Stimulated activated CD4-positive, alpha-beta T cell treated with anti-CD3 and anti-CD28 coated beads, TNF-alpha, amount 100 ng/mL, for 24 hours (primary cell): ENCODE measurements around the gene PTPRN2.
"Not testable (repeated sequence)": the region's sequence is repeated elsewhere in the genome, so short reads cannot be mapped to it uniquely, and the experiment has no call there.

Experiments
- DNase-seq, 3 experiments: peaks; one replicate each; pipeline ENCODE4 v3.0.0-alpha.2; 2020; ENCODE audit warnings: low read depth in 3 of 3

PTPRN2 gene

DNA sequence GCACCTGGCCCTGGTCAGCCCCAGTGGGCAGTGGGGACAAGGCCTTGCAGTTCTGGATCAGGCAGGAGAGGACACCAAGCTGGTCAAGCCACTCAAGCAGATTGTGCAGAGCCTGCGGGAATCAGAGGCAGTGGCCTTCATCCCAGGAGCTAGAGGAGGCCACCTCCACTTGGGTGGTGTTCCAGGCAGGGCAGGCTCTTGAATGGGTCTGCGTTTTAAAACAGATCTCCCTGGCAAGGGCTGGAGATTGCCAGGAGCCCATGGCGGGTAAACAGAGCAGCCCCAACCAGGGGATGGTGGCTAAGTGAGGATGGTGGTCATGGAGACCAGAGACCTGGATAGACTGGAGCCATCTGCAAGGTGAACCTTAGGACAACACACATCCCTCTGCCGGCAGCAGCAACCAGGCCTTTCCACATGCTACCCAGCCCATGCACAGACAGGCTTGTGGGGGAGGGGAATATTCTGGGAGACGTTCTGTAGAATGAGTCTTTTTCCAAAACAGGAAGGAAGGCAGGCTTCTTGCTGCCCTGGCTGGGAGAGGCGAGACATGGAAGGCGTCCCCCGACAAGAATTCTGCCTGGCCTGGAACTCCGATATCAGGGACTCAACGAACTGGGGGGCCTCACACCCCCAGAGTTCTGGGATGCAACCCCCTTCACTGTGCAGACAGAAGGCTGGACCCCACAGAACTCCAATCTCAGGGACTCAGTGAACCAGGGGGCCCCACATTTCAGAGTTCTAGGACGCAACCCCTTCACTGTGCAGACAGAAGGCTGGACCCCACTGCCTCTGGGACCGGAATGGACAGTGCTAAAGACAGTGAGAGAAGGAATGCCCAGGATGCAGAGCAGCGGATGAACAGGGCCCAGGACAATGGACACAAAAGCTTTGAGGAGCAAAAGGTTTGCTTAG is 264.8 kb downstream of the PTPRN2 start:
- DNase-seq = no peak

DNA sequence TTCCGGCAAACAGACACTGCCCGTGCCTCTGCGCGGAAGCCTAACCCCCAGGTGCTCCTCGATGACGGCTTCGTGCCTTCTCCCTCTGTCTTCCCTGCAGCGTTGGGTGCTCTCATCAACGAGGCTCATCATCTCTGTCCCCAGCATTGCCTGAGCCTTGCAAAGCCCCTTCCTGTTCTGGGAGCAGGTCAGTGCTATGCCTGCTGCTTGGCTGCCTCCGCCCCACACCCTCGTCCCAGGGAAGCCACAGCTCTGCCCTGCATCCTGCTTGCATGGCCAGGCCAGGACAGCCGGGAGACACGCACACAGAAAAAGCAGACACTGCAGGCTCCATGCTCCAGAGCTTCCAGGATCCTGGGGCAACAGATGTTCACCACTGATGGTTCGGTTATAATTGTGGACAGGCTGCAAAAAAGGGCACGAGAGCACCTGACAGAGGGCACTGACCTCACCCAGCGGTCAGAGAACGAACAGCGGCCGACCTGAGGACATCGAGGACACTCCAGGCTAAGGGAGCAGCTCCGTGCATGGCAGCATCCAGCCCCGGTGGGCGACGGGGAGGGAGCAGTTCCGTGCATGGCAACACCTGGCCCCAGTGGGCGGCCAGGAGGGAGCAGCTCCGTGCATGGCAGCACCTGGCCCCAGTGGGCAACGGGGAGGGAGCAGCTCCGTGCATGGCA is 265.5 kb downstream of the PTPRN2 start:
- no peak for DNase-seq

DNA sequence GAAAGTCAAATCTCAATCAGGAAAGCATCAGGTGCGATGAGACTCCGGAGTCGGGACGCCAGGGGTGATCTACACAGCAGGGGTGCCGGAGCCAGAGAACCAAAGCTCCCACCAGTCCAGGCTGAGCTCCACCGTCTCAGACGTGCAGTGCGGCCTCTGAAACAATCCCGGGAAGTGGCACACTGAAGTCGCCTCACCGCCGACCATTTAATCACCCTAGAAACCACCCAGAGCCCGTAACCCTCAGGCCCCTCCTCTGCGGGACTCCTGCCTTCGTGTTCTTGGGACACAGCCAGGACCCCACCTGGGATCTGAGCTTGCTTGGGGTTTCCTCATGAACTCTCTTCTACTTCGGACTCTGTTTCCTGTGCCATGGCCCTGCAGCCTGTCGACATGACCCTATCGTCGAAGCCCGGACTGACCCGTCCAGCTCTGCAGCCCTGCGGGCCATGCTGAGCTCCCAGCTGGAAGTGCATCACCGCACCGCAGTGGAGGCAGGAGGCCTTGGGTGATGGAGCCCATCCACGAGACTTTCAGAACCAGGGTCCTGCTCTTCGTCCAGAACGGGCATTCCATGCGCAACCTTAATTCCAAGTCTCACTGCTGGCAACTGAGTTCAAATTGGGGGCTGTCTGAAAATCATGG is 266.4 kb downstream of the PTPRN2 start:
- no peak for DNase-seq

DNA sequence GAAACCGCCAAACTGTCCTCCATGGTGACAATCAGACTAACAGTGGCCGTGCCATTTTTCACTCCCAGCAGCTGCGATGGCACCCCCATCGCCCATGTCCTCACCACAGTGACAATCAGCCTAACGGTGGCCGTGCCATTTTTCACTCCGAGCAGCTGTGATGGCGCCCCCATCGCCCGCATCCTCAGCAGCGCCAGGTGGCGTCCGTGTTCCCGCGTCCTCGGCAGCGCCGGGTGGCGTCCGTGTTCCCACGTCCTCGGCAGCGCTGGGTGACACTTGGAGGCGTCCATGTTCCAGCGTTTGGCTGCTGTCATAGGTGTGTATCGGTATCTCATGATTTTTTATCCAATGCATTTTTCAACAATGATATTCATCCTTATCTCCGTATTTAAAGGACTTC is 267.3 kb downstream of the PTPRN2 start:
- no peak for DNase-seq

DNA sequence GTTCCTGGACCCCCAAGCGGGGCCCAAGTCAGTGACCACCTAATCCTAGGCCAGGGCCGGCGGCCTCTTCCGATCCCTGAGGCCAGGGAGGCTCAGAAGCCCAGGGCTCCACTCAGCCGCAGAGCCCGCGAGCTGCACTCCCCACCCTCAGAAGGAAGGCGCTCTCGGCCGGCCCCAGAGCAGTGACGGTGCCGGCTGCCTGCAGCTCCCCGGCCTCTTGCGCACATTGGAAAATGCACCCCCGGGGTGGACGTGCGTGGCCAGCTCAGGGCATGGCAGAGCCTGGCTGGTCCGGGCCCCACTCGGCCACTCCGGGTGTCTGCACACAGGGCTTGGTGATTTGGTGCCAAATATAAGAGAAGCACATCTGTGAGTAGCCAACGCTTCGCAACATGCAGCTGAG is 269.1 kb downstream of the PTPRN2 start:
- DNase-seq = no peak

DNA sequence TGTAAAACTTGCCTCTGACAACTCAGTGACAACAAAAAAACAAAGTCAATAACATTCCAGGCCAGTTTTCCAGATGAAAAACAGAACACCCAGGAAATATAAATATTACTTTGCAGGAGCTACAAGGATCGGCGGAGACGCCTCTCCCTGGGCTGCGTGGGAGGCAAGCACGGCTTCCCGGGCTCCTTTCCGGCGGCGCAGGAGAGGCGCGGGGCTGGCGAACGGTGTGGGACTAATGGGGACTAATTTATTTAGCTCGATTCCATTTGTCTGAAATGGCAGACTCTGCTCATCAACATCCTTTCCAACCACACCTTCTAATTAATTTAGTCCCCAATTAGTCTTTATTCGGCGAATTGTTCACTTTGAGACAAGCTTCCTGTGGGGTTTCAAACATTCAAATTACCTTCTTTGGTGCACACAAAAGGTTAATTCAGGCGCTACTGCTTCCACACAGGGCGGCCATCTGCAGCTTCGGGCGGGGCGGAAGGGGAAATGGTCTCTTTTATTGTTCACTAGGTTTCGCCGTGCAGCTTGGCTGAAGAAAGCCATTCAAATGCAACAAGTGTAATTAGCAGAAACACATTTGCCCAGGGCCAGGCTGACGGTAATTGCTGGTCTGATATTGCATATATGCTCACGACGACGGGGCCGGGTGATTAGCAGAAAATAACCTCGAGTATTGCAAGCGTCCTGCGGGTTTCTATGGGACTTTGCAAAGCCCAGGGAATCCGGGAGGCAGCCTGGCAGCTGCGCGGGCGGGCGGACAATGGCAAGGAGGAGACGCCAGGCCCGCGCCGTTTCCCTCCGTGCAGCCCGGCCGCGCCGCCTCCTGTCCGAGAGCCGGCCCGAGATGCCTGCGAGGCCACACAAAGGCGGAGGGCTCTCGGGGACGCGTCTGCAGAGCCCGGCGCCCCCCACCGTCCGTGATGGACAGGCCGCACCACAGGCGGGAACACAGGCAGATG is 270.1 kb downstream of the PTPRN2 start:
- DNase-seq = no peak

DNA sequence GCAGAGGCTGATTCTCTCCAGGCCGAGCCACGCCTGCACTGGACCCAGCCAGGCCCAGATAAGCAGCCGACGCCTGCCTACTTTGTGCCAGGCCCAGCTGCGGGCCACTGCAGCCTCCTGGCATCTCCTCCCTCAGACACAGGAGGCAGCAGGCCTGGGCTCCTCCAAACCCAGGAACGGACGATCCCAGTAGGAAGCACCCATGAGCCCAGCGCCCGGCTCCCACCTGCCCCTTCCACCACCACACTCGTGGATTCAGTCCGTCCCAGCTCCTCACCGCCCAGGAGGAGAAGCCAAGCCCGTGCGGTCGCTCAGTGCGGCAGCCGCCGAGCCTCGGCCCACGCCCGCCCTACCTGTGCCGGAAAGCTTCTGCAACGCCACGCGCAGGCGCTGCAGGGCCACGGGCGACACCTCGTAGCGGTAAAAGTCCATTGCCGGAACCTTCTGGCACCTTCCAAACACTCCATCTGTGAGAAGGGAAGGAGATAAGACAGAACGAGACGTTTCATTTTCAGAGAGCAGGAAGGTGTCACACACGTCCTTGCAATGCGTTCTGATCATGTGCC is 271.1 kb downstream of the PTPRN2 start:
- no peak for DNase-seq

DNA sequence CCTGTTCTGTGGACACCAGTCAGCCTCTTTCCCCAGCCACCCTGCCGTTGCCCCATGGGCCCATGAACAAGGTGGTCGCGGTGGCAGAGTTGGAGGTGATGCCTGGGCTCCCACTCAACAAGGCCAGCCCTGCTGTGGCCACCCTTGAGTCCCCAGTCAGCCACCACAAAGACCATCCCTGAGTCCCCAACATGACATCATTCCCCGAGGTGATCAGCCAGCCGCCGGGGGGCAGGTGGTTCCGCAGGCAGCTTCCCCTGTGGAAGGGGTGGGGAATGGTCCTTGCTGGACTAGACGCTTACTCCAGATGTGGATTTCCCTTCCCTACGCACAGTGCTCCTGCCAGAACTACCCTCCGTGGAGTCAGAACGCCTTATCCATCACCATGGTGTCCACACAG is 271.7 kb downstream of the PTPRN2 start:
- DNase-seq = no peak

DNA sequence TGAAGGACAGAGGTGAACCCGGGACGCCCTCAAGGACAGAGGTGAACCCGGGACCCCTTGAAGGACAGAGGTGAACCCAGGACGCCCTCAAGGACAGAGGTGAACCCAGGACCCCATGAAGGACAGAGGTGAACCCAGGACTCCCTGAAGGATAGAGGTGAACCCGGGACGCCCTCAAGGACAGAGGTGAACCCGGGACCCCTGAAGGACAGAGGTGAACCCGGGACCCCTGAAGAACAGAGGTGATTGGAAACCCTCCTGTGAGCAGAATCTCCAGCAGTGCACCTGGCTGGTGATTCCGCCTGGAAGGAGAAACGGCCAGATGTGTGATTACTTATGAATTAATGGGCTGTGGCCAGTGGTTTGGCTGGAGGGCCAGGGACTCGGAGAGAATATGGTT is 272.3 kb downstream of the PTPRN2 start:
- no peak for DNase-seq

DNA sequence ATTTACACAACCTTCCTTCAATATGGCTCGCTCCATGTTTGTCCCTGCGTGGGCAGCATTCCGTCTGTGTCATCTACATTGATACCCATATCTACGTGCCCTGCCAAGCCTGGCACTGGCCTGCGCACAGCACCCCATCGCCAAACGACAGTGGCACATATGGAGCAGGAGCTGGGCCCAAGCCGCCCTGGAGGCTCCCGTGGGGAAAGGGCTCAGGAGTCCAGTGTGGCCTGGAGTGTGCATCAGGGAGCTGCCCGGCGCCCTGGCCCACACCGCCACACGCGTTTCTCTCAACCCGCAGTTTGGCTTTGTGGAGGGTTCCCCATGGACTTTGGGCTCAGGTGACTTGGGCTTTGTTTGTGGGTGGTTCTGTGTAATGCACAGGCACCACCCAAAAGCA is 273.2 kb downstream of the PTPRN2 start:
- DNase-seq = no peak

DNA sequence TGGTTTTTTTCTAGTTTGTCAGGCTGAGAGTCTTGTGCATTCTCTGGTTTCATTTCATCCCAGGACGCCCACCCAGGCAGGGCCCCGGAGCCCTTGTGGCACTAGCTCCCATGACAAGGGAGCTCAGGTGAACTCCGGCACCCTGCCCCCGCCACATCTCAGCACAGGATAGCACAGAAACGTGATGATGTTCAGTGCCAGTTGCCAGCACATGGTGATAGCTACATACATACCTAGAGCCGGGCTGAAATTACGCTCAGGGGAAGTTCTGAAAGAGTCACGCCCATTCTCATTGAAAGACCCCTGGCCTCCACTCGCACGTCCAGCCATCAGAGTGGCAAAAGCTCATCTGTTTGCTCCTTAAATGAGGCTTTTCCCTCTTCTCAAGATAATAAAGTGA is 273.7 kb downstream of the PTPRN2 start:
- no peak for DNase-seq

DNA sequence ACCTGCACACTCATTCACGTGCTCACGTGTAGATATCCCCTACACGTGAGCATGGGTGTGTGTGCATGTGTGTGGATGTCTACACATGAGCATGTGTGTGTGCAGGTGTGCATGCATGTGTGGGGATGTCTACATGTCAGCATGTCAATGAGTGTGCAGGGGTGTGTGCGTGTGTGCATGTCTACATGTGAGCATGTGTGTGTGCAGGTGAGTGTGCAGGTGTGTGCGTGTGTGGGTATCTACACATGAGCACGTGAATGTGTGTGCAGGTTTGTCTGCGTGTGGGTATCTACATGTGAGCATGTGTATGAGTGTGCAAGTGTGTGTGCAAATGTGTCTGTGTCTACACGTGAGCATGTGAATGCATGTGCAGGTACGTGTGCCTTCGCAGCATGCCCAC is 274.8 kb downstream of the PTPRN2 start:
- DNase-seq = no peak

DNA sequence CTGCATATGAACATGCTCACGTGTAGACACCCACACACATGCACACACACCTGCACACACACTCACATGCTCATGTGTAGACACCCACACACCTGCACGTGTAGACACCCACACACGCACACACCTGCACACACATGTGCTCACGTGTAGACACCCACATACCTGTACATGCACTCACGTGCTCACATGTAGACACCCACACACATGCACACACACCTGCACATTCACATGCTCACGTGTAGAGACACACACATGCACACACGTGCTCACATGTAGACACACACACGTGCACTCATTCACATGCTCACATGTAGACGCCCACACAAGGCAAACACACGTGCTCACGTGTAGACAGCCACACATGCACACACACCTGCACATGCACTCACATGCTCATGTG is 275.8 kb downstream of the PTPRN2 start:
- no peak for DNase-seq

DNA sequence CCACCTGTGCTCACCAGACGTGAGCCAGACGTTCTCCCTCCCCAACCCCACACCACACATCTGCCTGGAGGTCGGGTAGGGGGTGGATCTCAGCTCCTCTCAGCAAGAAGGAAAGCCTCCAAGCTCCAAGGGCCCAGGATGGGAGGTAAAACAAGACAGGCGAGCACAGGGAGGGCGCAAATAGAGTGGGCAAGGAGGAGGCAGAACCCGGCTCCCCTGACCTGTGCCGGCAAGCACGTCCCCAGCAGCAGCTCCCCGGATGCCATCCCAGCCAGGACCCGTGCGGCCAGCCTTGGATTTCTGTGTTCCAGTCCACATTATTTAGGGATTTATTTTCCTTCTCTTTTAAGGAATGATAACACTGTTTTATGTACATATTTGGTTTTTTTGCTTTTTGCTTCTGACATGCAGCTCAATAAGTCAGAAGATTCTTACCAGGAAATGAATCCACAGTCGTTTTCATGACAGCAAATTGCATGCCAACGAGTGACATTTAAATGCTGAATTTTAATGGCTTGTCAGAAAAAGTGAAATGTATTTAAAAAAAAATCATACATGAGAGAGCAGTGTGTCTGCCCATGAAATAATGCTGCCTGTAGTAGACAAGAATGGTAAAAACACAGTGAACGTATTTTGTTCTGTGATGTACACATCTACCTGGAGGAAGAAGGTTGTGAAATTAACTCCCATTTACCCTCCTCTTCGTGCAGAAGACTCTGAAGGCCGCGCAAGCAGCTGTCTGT is 276.5 kb downstream of the PTPRN2 start:
- DNase-seq = no peak

DNA sequence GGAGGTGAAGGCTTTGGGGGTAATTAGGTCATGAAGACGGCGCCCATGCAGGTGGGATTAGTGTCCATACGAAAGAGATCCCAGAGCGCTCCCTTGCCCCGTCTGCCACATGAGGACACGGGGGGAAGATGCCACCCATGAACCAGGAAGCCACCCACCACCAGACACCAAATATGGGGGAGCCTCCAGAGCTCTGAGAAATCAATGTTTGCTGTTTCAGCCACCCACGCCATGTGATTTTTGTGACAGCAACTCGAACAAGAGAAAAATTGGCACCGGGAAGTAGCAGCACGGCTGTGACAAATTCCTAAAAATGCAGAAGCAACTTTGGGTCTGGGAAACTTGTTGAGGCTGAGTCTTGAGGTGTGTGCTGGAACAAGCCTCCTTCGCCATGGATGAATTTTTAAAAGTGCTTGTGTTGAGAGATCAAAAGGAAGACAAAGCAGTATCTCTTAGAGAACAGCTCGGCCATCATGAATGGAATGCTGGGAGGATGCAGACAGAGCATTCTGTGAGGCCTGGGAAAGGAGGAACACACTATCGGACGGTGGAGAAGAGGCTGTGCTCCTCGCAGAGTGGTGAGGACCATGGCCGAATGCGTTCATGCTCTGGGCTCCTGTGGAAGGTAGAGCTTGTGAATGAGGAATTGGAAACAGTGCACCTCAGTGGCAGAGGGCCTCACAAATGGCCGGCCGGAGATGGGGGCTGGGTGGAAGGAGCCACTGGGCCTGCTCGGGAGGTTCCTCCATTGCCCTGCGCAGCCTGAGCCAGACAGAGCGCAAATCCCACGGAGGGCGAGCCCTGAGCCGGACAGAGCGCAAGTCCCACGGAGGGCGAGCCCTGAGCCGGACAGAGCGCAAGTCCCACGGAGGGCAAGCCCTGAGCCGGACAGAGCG is 277.5 kb downstream of the PTPRN2 start:
- no peak for DNase-seq

DNA sequence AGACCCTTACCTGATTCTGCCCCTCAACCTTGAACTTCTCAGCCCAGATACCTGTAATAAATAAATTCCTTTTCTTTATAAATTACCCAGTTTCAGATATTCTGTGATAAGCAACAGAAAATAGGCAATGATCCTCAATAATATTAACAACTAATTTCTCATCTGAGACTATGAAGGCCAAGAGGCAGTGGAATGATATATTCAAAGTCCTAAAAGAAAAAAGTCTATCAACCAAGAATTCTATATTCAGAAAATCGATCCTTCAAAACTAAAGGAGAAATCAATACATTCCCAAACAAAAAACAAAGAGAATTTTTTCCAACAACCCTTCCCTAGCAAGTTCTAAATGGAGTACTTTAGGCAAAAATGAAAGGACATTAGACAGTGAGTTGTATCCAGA is 279.6 kb downstream of the PTPRN2 start:
- DNase-seq = no peak

DNA sequence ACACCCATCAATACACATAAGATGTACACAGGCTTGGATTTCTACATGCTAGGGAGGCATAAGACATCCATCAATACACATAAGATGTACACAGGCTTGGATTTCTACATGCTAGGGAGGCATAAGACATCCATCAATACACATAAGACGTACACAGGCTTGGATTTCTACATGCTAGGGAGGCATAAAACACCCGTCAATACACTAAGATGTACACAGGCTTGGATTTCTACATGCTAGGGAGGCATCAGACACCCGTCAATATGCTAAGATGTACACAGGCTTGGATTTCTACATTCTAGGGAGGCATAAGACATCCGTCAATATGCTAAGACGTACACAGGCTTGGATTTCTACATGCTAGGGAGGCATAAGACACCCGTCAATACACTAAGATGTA is 283.6 kb downstream of the PTPRN2 start:
- not testable (repeated sequence) for DNase-seq

DNA sequence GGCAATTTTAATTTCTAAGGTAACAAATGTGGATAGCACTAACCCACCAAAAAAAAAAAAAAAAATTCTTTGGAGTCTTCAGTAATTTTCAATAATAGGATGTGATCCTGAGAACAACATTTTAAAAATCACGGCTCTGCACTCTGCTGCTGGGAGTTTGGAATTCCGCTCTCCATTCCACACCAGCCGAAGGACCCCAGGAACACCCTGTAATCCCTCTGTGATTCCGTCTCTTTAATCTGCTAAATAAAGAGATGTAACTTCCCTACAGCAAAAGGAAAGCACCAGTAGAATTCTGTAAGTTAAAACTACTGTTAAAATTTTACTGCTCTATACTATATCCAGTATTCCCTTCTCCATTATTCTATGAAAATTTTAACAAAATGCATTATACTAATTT is 284.5 kb downstream of the PTPRN2 start:
- no peak for DNase-seq

DNA sequence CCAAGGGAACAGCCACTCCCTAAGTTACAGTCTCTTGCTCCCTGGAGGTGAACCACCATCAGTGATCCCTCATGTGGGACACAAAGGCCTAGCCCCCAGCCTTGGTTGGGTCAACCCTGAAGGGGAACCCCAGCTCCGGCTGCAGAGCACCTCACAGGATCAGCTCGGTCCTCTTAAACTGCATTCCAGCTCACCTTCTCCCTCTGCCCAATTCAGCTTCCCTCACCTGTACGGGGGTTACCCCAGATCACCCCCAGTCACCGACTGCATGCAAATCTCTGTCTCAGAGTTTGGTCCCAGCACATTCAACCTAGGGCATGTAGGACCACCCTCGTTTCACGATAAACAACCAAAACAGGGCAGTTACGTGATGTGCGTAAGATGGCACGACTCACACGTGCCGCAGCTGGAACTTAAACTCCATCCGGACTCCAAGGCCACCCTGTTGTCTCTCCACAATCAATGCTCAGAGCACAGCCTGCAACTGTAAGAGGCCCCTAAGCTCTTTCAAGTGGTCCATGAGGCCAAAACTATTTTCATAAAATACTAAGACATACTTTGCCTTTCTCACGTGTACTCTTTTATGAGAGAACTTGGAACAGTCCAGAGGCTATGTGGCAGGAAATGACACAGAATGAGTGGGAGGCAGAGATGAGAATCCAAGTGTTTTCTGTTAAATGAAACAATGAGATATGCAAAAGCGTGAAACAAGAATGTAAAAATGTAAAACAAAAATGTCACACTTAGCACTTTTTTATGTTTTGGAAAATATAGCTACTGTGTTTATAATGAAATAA is 285.2 kb downstream of the PTPRN2 start:
- DNase-seq = no peak
